A549 treated with CORT108297 at 1 μM for 4 hours (cell line): Measurements from ENCODE around the gene DNAJA3. TPM values are rescaled to one million over a fixed set of nuclear protein-coding genes. Genes with fewer than 3 reads are reported as not detected.

Experiments
- total RNA-seq: library from RNA; stranded (reverse); fragments of 200-300 nt; extraction: Qiagen RNA extraction; gene quantifications from 5 replicates; pipeline ENCODE4 v1.2.3, GENCODE V29; 2022

The DNAJA3 gene
- 63.6 to 75.3 TPM (median 72.1 TPM) in 5 replicates for total RNA-seq

DNA sequence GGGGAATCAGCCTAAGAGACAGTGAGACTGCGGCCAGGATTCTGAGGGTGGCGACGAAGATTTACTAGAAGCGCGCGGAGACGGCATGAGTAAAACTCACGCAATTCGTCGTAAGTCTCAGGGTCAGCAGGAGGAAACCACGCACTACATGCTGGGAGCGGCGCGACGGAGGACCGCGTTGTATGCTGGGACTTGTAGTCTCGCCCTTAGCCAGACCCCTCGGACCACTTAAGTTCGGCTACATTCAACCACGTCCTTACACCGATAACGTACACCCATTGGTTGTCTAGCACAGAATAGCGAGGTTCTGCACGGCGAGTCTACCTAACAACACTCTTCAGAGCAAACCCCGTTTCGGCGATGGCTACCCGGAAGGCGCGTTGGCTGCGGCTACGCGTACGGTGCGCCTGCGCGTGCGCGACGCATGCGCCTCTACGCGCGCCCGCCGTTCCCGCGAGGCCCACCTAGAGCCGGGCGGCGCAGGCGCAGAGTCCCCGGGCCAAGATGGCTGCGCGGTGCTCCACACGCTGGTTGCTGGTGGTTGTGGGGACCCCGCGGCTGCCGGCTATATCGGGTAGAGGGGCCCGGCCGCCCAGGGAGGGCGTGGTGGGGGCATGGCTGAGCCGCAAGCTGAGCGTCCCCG, at the start of gene DNAJA3:
TSS of gene DNAJA3 (plus strand) at position 491 of the 643 bp plus-strand sequence. CDS start at position 505, 14 bp downstream.

GRCh38 chr16:4416200-4417032, 9.3 kb upstream of the DNAJA3 start, which contains the start of gene CORO7:
TSS of gene CORO7 (minus strand) at chr16:4416596. CDS start at chr16:4416518, 78 bp downstream.

DNA sequence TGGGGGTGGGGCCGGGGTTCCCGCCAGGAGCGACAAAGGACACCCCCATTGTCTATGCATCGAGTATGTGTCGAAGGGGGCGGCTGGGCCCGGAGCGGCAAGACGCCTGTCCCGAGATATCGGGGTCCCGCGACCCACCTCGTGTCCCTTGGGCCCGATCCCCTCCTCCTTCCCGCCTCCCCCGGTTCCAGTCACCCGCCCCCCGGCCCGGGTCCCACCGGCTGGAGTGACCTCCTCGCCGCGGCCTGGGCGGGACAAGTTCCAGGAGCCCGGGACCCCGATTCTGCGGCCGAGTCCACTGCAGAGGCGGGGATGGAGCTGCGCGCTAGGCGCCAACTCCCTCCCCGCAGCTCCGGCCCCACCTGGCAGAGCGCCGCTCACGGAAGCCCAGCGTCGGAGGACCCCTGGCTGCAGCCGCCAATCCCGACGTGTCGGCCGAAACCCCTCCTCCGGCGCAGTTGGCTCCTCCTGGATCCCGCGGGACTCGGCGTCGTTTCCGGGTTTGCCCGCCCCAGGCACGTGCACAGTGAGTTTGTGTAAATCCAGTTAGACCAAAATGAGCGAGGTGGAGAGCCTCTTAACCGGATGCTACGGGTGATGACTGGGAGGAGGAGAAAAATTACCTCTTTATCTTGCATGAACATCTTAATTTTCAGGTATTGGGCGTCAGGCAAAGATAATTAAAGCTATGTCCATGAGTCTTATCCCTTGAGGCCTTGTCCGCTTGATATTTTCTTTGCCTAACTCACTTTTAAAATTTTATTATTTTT, 48.7 kb downstream of the DNAJA3 start, which contains the start of gene NMRAL1:
TSS of gene NMRAL1 (minus strand) at position 434 of the 770 bp plus-strand sequence. CDS start 493 bp downstream, outside the sequence.

DNA sequence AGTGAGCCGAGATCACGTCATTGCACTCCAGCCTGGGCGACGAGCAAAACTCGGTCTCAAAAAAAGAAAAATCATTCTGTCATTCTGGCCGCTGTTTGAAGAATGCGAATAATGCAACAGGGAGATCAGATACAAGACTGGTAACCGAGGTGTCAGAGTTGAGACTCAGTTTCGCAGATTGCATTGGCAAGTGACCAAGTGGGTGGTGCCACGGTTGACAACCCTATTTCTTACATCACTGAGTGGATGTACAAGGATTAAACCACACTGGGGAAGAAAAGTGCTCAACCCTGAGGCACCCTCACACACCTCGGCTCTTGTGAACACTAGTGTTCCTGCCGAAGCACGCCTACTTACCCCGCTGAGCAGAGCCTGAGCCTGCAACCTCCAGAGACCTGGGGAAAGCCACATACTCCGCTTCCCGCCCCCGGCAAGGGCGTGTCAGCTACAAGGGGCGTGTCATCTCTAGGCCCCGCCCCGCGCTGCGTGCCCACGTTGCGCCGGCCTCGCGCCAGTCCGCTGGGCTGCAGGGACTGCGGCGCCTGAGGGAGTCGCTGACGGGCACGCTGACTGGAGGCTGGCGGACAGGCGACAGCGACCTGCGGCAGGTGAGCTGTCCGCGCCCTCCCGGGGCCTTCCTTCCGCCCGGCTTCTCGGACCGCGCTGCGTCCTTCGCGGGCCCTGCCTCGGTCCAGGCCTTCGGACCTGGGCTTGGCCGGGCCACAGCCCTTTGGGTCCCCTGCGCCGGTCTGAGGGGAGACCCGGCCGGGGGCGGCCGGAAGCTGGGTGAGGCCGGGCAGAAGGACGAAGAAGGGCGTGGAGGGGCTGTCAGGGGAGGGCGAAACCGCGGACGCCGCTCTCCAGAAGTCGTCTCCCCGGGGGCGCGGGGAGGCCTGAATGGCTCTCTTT, 50.5 kb downstream of the DNAJA3 start, which contains the start of gene HMOX2:
TSS of gene HMOX2 (plus strand) at position 519 of the 909 bp plus-strand sequence. CDS start 29,127 bp downstream, outside the sequence.

Other genes with a start within 250 kb of the DNAJA3 start
- 0.01 to 0.06 TPM (median 0.02 TPM) in 4 of 5 replicates, not detected in the other for gene SRL, start 183.8 kb upstream of the DNAJA3 start, total RNA-seq
- gene TFAP4, start 152.8 kb upstream of the DNAJA3 start, total RNA-seq = 16.9 to 21.6 TPM (median 19.1 TPM) in 5 replicates
- gene GLIS2, start 109.8 kb upstream of the DNAJA3 start, total RNA-seq = 22.3 to 35.4 TPM (median 32.7 TPM) in 5 replicates
- gene PAM16, start 74.5 kb upstream of the DNAJA3 start, total RNA-seq = 54.4 to 80.6 TPM (median 78.0 TPM) in 5 replicates
- gene VASN, start 54.0 kb upstream of the DNAJA3 start, total RNA-seq = 4.2 to 8.5 TPM (median 7.4 TPM) in 5 replicates
- gene CORO7, start 9.3 kb upstream of the DNAJA3 start, total RNA-seq = 10.3 to 19.8 TPM (median 17.0 TPM) in 5 replicates
- 39.4 to 48.9 TPM (median 46.3 TPM) in 5 replicates for gene NMRAL1, start 48.8 kb downstream of the DNAJA3 start, total RNA-seq
- 54.2 to 61.9 TPM (median 58.0 TPM) in 5 replicates for gene HMOX2, start 50.5 kb downstream of the DNAJA3 start, total RNA-seq
- gene CDIP1, start 112.9 kb downstream of the DNAJA3 start, total RNA-seq = 11.0 to 13.8 TPM (median 11.9 TPM) in 5 replicates
- 0.02 to 0.03 TPM in 2 of 5 replicates, not detected in the others for gene C16orf96, start 130.5 kb downstream of the DNAJA3 start, total RNA-seq
- 34.5 to 67.4 TPM (median 61.1 TPM) in 5 replicates for gene UBALD1, start 189.0 kb downstream of the DNAJA3 start, total RNA-seq
- gene MGRN1, start 199.0 kb downstream of the DNAJA3 start, total RNA-seq = 35.8 to 41.3 TPM (median 40.5 TPM) in 5 replicates